ENCODE data around the gene HAVCR2.
A peak's percentile ranks its signal among the peaks of the same experiment; 100 is the strongest.

The HAVCR2 gene

GRCh38 chr5:157108976-157109375, at the start of gene HAVCR2:
HAVCR2 (minus strand) TSS chr5:157109044; CDS start chr5:157108983, 61 bp downstream.
- no peak within 1 kb of the TSS for H3K4me3 ChIP-seq (ENCODE audit: control insufficient read depth, low read depth, low read length)
- no peak for DNase-seq (ENCODE audit: low read depth)
- TF ChIP-seq CTCF (conservative IDR thresholded peaks at IDR 0.05; ENCODE audit: control insufficient read depth, insufficient read depth, low read depth, low read length) = no peak

- no peak for DNase-seq (ENCODE audit: low read depth)
- no peak overlapping the region for H3K4me3 ChIP-seq (ENCODE audit: control insufficient read depth, low read depth, low read length)
- TF ChIP-seq CTCF (conservative IDR thresholded peaks at IDR 0.05; ENCODE audit: control insufficient read depth, insufficient read depth, low read depth, low read length) = no peak
Measured at GRCh38 chr5:157157293-157157891, 48.5 kb upstream of the HAVCR2 start.

GRCh38 chr5:157155297-157155696, 46.5 kb upstream of the HAVCR2 start:
- DNase-seq (ENCODE audit: low read depth) = no peak
- no peak for TF ChIP-seq CTCF (conservative IDR thresholded peaks at IDR 0.05; ENCODE audit: control insufficient read depth, insufficient read depth, low read depth, low read length)

GRCh38 chr5:157150995-157151394, 42.2 kb upstream of the HAVCR2 start:
- TF ChIP-seq CTCF (conservative IDR thresholded peaks at IDR 0.05; ENCODE audit: control insufficient read depth, insufficient read depth, low read depth, low read length) = no peak
- no peak overlapping the region for H3K4me3 ChIP-seq (ENCODE audit: control insufficient read depth, low read depth, low read length)
- DNase-seq (ENCODE audit: low read depth) = no peak

More at GRCh38 chr5:157155297-157155696, 46.5 kb upstream of the HAVCR2 start:
- H3K4me3 ChIP-seq (ENCODE audit: control insufficient read depth, low read depth, low read length) = no peak overlapping the region

- peak; percentile 69 for DNase-seq (ENCODE audit: low read depth)
- TF ChIP-seq CTCF (conservative IDR thresholded peaks at IDR 0.05; ENCODE audit: control insufficient read depth, insufficient read depth, low read depth, low read length) = peak; percentile 92
- H3K4me3 ChIP-seq (ENCODE audit: control insufficient read depth, low read depth, low read length) = no peak overlapping the region
Measured at GRCh38 chr5:157148734-157149615, 40.1 kb upstream of the HAVCR2 start.

- peak overlapping the region; percentile 96 for H3K4me3 ChIP-seq (ENCODE audit: control insufficient read depth, low read depth, low read length)
- peak; percentile 10 for DNase-seq (ENCODE audit: low read depth)
Measured at GRCh38 chr5:157143127-157143971, 34.5 kb upstream of the HAVCR2 start.

More at GRCh38 chr5:157143127-157143971, 34.5 kb upstream of the HAVCR2 start:
- no peak for TF ChIP-seq CTCF (conservative IDR thresholded peaks at IDR 0.05; ENCODE audit: control insufficient read depth, insufficient read depth, low read depth, low read length)
